HG03457 (cell line): ENCODE results near the gene ATP1A4.
"Not testable (repeated sequence)": the region's sequence is repeated elsewhere in the genome, so short reads cannot be mapped to it uniquely, and the experiment has no call there.

Experiments used
- ATAC-seq: cut with Tn5 transposase; IDR thresholded peaks from one replicate; pipeline ENCODE4 v1.9.1; 2021; ENCODE audit warnings: moderate number of reproducible peaks; ENCODE audit not compliant: unreplicated experiment

ATP1A4 gene

DNA sequence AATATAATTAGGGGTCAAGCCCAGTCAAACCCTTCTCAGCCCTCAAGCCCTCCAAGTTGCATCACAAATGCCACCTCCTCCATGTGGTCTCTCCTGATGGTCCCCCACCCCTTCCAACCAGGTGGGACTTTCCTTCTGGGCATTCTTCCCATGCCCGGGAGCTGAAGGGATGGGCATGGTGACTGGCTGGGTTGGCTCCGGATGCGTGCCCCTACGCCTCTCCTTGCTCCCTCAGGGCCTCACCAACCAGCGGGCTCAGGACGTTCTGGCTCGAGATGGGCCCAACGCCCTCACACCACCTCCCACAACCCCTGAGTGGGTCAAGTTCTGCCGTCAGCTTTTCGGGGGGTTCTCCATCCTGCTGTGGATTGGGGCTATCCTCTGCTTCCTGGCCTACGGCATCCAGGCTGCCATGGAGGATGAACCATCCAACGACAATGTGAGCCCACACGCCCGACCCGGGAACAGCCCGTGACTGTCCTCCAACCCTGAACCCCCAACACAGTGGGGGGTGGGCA lies 28.4 kb upstream of the ATP1A4 start:
- no peak for ATAC-seq

DNA sequence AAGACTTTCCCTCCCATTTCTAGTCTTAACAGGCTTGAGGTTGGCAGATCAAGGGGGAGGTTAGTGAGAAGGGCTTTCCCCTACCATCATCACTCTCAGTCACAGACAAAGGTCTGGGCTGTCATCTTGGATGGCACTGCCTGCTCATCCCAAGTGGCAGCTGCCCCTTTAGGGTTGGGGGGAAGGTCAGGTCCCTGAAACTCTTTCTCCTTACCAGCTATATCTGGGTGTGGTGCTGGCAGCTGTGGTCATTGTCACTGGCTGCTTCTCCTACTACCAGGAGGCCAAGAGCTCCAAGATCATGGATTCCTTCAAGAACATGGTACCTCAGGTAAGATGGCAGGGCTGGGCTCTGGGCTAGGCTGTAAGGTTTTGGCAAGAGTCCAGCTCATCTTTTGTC lies 27.7 kb upstream of the ATP1A4 start:
- no peak for ATAC-seq

DNA sequence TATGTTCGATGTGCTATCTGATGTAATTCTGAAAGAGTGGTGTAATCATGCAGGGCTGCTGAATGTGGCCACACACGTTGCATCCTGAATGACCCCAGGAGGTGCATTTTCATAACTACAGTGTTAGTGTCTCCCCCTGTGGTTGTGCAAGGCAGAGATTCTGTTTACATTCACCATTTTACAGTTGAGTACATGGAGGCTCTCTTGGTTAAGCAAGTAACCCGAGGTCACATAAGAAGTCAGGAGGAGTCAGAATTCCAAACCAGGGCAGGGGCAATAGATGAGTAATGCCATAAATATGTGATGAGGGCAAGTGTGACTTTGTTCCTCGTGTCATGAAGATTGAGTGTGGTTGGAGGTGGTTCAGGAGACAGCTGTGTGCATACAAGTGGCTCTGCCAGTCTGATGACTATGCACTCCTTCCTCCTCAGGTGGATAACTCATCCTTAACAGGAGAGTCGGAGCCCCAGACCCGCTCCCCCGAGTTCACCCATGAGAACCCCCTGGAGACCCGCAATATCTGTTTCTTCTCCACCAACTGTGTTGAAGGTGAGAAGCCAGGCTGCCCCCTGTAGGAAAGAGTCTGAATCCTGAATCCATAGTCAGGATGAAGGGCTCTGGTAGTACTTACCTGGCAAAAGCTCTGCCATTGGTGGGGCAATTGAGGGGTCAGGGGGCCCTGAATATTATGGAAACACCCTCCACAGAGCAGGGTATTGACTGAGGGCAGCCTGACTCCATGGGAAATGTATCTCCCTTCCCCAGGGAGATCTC lies 26.5 kb upstream of the ATP1A4 start:
- ATAC-seq: no peak

DNA sequence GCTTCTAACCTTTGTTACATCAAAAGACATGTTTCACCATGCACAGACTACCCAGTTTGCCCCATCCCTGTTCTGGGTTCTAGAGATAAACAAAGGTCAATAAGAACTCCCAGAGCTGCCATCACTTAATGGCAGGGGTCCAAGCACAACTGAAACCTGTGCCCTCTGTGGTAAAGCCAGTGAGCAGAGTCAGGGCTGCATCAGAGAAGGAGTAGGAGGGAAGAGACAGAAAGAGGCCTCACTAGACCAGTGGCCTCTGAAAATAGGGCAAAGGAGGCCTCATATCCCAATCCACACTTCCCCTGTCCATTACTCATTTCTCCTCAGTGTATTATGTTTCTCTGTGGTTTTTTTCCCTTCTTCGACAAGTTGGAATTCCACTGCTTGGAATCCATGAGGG lies 25.7 kb upstream of the ATP1A4 start:
- no peak for ATAC-seq

DNA sequence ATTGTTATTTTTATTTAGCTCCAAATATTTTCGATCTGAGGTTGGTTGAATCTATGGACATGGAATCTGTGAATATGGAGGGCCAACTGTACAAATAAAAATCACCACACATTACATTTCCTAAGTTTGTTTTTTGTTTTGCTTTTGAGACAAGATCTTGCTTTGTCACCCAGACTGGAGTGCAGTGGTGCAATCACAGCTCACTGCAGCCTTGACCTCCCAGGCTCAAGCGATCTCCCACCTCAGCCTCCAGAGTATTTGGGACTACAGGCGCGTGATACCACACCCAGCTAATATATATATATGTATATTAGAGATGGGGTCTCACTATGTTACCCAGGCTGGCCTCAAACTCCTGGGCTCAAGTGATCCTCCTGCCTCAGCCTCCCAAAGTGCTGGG lies 25.1 kb upstream of the ATP1A4 start:
- not testable (repeated sequence) for ATAC-seq

DNA sequence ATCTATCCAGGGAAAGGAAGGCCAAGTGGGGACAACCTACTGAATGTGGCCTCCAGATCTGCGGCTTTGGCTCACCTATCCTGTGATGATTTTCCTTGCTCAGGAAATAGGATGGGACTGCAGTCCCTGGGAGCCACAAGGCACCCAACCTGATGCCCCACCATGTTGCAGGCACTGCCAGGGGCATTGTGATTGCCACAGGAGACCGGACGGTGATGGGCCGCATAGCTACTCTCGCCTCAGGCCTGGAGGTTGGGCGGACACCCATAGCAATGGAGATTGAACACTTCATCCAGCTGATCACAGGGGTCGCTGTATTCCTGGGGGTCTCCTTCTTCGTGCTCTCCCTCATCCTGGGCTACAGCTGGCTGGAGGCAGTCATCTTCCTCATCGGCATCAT lies 24.0 kb upstream of the ATP1A4 start:
- ATAC-seq: no peak

DNA sequence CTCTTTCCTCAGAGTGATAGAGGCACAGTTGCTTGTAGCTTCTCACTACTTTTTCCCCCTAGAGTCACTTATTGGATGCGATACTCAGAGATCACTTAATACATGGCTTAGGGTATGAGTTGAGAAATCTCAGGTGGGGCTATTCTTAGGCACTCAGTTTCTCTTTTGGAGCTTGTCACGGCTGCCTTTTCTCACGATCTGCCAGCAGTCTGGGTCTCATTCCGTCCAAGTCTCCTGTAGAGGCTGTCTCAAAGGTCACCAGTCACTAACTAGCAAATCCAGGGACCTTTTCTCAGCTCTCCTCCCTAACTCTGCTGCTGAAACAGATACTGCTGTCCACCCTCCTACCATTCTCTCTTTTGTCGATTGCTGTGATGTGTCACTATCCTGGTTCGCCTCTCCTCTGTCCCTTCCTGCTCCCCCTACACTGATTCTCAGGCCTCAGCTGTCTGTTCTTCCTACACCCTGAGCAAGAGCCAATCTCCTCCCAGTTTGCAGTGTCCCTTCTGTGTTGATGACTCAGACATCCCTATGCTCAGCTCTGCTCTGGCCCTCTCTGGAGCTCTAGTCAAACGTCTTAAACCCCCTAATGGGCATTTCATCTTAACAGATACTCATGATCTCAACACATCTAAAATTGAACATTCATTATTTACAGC lies 23.4 kb upstream of the ATP1A4 start:
- no peak for ATAC-seq

DNA sequence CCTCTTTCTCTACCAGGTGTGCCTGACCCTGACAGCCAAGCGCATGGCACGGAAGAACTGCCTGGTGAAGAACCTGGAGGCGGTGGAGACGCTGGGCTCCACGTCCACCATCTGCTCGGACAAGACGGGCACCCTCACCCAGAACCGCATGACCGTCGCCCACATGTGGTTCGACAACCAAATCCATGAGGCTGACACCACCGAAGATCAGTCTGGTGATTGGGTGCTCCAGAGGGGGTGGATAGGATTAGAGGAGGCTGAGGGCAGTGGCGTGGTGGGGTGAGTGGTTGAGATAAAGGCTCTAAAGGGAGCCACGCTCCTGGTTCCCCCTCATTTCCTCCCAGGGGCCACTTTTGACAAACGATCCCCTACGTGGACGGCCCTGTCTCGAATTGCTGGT lies 22.8 kb upstream of the ATP1A4 start:
- no peak for ATAC-seq

DNA sequence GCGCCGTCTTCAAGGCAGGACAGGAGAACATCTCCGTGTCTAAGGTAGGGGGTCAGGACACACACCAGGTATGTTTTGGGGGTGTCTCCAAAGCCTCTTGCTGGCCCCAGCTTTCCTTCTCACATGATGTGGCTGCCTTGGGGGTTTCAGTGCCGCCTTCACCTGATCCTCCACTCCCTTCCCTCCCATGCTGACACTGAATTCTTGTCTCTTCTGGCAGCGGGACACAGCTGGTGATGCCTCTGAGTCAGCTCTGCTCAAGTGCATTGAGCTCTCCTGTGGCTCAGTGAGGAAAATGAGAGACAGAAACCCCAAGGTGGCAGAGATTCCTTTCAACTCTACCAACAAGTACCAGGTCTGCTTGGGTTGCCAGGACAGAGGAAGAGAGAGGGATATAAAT lies 22.4 kb upstream of the ATP1A4 start:
- ATAC-seq: no peak

DNA sequence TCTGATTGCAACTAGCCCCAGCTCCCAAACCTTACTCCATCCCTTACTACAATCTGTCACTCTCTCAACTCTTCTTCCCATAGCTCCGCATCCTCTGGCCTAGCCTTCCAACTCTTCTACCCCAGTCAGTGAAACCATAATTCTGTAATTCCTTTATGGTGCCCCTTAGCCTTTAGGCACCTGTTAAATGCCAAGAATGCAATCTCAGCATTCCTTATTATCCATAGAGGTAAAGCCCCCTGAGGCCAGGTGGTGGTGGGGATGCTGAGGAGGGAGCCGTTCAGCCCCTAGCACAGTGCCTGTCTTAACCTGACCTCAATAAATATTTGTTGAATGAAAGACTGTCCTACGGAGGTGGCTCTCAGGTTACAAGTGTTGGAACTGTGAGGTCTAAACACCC lies 21.8 kb upstream of the ATP1A4 start:
- no peak for ATAC-seq

DNA sequence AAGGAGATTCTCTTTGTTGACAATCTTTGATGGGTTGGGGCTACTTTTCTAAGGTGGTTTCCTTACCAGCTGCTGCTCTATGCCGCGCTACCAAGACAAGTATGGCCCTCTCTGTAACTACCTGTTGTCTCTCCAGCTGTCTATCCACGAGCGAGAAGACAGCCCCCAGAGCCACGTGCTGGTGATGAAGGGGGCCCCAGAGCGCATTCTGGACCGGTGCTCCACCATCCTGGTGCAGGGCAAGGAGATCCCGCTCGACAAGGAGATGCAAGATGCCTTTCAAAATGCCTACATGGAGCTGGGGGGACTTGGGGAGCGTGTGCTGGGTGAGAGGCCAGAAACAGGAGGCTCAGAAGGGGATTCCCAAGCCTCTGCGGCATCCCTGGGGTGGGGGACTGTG lies 21.4 kb upstream of the ATP1A4 start:
- ATAC-seq: no peak

DNA sequence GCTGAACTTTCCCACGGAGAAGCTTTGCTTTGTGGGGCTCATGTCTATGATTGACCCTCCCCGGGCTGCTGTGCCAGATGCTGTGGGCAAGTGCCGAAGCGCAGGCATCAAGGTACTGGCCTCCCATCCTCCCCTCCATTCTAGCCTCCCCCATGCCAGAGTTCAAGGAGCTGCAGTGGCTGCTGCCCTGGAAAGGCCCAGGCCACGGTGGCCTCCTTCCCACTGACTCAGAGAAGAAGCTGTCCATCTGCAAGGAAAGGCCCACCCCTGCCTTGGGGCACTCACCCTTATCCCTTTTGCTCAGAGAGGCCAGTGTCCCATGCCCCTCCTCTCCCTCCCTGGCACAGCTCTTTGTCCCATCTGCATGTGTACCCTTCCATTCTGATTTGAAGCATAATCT lies 20.9 kb upstream of the ATP1A4 start:
- ATAC-seq: no peak

DNA sequence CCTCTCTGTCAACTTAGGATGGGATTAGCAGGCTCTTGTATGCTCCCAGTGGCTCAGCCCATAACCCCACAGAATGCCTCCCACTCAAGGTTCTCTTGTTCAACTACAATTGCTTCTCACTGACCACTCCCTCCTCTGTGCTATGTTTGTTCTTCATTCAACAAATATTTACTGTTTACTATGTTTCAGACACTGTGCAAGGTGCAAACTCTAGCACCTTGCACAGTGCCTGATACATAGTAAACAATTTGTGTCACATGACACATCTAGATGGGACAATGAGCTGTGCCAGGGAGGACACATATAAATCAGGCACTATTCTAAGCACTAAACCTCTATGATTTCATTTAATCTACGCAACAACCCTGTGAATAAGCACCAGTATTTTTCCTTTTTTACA lies 20.5 kb upstream of the ATP1A4 start:
- no peak for ATAC-seq

DNA sequence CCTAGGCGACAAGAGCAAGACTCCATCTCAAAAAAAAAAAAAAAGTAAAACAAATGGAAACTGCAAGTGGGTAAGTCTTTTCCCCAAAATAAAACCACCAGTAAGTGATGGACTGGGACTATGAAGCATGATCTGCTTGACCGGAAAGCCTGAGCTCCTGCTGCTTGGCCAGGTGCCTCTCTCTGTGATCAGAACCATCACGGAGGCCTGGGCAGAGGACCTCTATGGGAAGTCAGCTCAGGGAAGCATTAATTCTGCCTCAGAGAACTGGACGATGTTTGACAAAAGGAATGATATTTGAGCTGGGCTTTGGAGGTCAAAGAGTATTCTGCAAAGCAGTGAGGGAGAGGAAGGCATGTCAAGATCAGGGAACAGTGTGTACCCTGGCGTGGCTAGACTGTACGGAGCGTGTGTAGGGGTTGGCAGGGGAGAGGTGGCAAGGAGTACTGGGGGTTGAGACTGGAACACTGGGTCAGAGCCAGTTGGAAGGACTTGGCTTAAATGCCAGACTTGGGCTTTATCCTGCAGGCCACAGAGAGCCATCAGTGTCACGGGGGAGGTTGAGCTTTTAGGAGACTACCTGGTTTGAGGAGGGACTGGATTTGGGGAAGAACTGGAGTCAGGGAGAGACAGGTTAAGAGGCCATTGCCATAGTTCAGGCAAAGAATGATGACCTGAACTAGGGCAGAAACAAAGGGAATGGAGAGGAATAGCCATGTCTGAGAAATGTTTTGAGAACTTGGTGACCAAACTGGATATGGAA lies 19.4 kb upstream of the ATP1A4 start:
- no peak for ATAC-seq

DNA sequence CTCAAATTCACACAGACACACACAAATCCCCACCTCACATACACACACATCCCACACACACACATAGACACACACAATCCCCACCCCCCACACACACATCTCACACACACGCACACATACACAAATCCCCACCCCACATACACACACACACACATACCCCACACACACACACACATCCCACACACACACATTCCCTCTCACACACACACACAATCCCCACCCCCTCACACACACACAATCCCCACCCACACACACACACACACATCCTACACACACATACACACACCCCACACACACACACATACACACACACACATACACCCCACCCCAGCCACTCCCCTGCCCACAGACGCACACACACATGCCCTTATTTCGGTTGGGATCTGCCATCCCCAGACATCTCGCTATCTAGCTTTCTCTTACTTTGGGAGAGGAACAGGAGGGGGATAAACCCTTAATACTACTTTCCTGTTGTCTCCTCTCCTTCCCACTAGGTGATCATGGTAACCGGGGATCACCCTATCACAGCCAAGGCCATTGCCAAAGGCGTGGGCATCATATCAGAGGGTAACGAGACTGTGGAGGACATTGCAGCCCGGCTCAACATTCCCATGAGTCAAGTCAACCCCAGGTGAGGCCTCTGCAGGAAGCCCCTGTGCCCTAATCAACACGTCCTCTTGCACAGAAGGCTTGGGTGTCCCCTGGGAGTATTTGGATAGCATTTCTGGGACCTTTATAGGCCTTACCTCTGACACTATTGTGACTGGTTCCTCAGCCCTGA lies 17.2 kb upstream of the ATP1A4 start:
- ATAC-seq: no peak

DNA sequence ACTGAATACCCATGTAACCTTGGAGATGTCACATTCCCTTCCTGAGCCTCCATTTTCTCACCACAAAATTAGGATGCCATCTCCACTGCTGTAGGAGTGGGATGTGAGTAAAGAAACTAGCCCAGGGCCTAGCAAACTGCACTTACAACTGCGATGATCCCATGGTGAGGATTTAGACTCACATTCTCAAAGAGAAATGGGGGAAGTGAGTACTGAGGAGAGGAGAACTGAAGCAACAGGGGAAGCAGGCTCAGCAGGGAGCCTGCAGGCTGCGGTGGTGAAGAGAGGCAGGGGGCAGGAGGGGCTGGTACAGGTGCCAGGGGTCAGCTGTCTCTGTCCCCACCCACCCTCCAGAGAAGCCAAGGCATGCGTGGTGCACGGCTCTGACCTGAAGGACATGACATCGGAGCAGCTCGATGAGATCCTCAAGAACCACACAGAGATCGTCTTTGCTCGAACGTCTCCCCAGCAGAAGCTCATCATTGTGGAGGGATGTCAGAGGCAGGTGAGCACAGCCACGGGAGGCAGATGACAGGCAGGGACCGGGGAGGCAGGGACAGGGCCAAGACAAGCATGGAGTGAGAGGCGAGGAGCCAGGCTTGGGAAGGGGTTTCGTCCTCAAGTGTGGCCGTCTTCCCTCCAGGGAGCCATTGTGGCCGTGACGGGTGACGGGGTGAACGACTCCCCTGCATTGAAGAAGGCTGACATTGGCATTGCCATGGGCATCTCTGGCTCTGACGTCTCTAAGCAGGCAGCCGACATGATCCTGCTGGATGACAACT lies 16.4 kb upstream of the ATP1A4 start:
- no peak for ATAC-seq

DNA sequence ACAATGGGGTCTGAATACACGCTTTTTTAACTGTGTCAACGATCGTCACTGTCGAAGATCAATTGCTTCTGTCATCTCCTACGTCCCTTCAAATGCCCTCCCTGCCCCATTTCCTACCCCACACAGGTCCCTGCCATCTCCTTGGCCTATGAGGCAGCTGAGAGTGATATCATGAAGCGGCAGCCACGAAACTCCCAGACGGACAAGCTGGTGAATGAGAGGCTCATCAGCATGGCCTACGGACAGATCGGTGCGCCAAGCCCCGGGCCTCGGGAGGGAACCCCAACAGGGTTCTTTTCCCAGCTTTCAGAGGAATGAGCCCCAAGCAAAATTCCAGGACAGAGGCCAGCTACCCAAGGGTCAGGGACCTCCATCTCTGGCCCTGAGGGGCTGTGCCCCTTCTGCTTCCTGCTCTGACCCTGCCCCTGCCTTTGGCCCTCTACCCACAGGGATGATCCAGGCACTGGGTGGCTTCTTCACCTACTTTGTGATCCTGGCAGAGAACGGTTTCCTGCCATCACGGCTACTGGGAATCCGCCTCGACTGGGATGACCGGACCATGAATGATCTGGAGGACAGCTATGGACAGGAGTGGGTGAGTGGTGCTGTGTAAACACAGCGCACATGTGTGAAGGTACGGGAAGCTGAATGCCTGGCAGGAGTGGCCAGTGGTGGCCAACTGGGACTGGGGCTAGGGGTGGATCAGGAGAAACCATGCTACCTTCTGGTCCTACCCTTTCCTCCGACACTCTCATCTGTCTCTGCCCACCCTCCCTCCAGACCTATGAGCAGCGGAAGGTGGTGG lies 15.1 kb upstream of the ATP1A4 start:
- no peak for ATAC-seq

DNA sequence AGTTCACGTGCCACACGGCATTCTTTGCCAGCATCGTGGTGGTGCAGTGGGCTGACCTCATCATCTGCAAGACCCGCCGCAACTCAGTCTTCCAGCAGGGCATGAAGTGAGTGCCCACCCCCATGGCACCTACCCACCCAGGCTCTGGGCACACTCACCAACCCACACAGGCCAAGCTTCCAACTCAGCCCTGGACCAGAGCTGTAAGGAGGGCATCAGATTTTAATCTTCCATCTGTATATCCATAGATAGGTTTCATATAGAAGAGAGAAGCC lies 14.5 kb upstream of the ATP1A4 start:
- no peak for ATAC-seq

DNA sequence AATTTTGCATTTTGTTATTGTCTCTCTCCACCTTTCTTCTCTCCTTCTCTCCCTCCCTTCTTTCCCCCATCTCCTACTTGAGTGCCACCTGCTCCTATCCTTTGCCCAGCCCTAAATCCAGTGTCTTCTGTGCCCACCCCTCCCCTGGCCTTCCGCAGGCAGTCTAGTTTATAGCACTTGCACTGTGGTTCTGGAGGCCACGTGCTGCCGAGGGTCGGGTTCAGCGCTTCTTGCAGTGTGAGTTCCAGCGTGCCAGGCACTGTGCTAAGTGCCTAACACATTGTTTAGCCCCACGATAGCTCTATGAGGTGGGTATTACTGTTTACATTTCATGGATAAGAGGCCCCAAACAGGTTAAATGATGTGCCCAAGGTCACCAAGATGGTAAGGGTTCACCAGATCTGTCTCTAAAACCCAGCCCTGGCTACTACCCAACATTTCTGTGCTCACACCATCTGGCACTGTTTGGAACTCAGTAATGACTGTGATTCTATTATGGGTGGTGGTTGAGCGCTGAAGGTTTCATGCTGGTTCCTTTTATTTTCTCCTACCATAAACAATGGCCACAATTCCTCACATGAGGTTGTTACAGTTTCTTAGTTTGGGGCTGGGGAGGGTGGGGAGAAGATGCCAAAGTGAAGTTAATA lies 14.1 kb upstream of the ATP1A4 start:
- ATAC-seq: no peak
